GM12872 (cell line): ENCODE data around the gene PGA3.

Experiments used
- CTCF ChIP-seq: IDR thresholded peaks from 3 replicates; pipeline ENCODE4 v1.5.1; 2011; ENCODE audit warnings: low read depth, mild to moderate bottlenecking, low read length, moderate library complexity; ENCODE audit not compliant: insufficient read depth

The PGA3 gene

GRCh38 chr11:61193596-61193995 is 9.7 kb upstream of the PGA3 start:
- no peak for TF ChIP-seq CTCF

- no peak for TF ChIP-seq CTCF
These were observed 9.1 kb upstream of the PGA3 start for GRCh38 chr11:61194169-61194671.

GRCh38 chr11:61194981-61195695 is 8.2 kb upstream of the PGA3 start:
- no peak for TF ChIP-seq CTCF

- no peak for TF ChIP-seq CTCF
These were observed 7.6 kb upstream of the PGA3 start for GRCh38 chr11:61195719-61196118.

GRCh38 chr11:61198361-61198760 is 5.0 kb upstream of the PGA3 start:
- no peak for TF ChIP-seq CTCF

- TF ChIP-seq CTCF, result no peak
These were observed 4.3 kb upstream of the PGA3 start for GRCh38 chr11:61198948-61199523.

- no peak for TF ChIP-seq CTCF
These were observed 1.8 kb upstream of the PGA3 start for GRCh38 chr11:61201476-61201875.
